Measurements from ENCODE around the gene PALB2. TPM values are rescaled to one million over a fixed set of nuclear protein-coding genes. Genes with fewer than 3 reads are reported as not detected.
A peak's percentile ranks its signal among the peaks of the same experiment; 100 is the strongest.

The PALB2 gene
- total and polyA plus RNA-seq, 2 of the 13 experiments (the other 11 are each of a cell fraction or from before 2014, with no cell fraction given) = 12.1 to 40.9 TPM

GRCh38 chr16:23554536-23554935 lies 86.6 kb downstream of the PALB2 start:
- H3K9ac ChIP-seq (ENCODE audit: insufficient read depth, low read depth, low read length) = 0 out of 2 replicates have a peak overlapping the region, but pooled peaks have one; percentile 1
- peaks cover 29% of the 10 kb centered on the region for H3K79me2 ChIP-seq (ENCODE audit: insufficient read depth, low read length)
- in situ Hi-C loops (cut with HindIII; ENCODE audit: extremely low pct_ligation_motif_present, low pct_unique_long_range_greater_than_20kb) (no loop called here), intact Hi-C loops (cut with micrococcal nuclease; ENCODE audit: unreplicated experiment) (no loop called here)
- no peaks in the 10 kb centered on the region for H3K9me3 ChIP-seq (ENCODE audit: low read length)
- DNase-seq (ENCODE audit: low spot score) (no peak), FAIRE-seq (no peak), ATAC-seq (no peak)
- H3K4me1 ChIP-seq (ENCODE audit: insufficient read depth, low read length) = peaks cover 33% of the 10 kb centered on the region
- 0 out of 2 replicates have a peak, but pooled peaks cover 4% of the 10 kb centered on the region for H4K20me1 ChIP-seq (ENCODE audit: insufficient read depth, low read length)
- BruUV-seq (replicated peaks) = no TSS peak
- WGBS (ENCODE audit: low lambda C conversion rate) = 92% methylated on average over 3 of the region's 3 CpGs
- no peak overlapping the region for H3K4me3 ChIP-seq (replicated peaks in 1 of 3; ENCODE audit: insufficient read depth in 1 of 3, low read depth in 2 of 3, low read length in 3 of 3)
- no peak overlapping the region for H3K4me2 ChIP-seq (ENCODE audit: low read depth, low read length)
- CTCF ChIA-PET (ENCODE audit: low intra/inter-chr PET ratio, low total read pairs) = no interaction called here
- H2AFZ ChIP-seq (ENCODE audit: low read length) = no peak overlapping the region
- H3K27ac ChIP-seq (ENCODE audit: extremely low read length, insufficient read depth, low read length) = no peak overlapping the region
- POLR2A ChIA-PET = interaction anchor here (1.6 to 1.8 kb wide), 2 partner anchors 15 to 18 kb away, joined by 4 to 20 read pairs; no protein-coding TSS in a partner anchor
- H3K27me3 ChIP-seq (ENCODE audit: control insufficient read depth in 1 of 2, insufficient read depth in 2 of 2, low read length in 2 of 2) = peaks cover 0 to 3% of the 10 kb centered on the region in 2 experiments; a peak in 1 of 5 replicates
- no peak for TF ChIP-seq ZFP37 (CRISPR knock-in tag; IDR thresholded peaks at IDR 0.05; ENCODE audit: borderline replicate concordance)
- TF ChIP-seq SP2 (CRISPR knock-in tag; IDR thresholded peaks at IDR 0.05) = no peak
- no peak for TF ChIP-seq NCOR1 (IDR thresholded peaks at IDR 0.05; ENCODE audit: borderline replicate concordance, low read length)
- TF ChIP-seq ZNF776 (CRISPR knock-in tag; IDR thresholded peaks at IDR 0.05) = no peak
- TF ChIP-seq SCMH1 (CRISPR knock-in tag; IDR thresholded peaks at IDR 0.05; ENCODE audit: borderline replicate concordance) = no peak
- TF ChIP-seq ZBTB2 (CRISPR knock-in tag; IDR thresholded peaks at IDR 0.05; ENCODE audit: low read depth) = no peak
- H3K36me3 ChIP-seq (replicated peaks in 1 of 2; ENCODE audit: control insufficient read depth in 1 of 2, insufficient read depth in 2 of 2, low read length in 2 of 2) = peaks cover 23 to 38% of the 10 kb centered on the region in 2 experiments

Other genes starting within 250 kb of the PALB2 start
- 12.6 and 15.4 TPM in 2 replicates for gene COG7, start 188.1 kb downstream of the PALB2 start, total RNA-seq (2016; rRNA removed; fragmentation: Illumina TruSeq; extraction: Trizol)
- gene COG7, start 188.1 kb downstream of the PALB2 start, polyA plus RNA-seq (2011; rRNA removed) = 51.0 and 54.5 TPM in 2 replicates
- 69.8 and 93.1 TPM in 2 replicates for gene GGA2, start 130.8 kb downstream of the PALB2 start, total RNA-seq (2016; rRNA removed; fragmentation: Illumina TruSeq; extraction: Trizol)
- 51.5 and 52.3 TPM in 2 replicates for gene GGA2, start 130.8 kb downstream of the PALB2 start, polyA plus RNA-seq (2011; rRNA removed)
- gene EARS2, start 84.0 kb downstream of the PALB2 start, total RNA-seq (2016; rRNA removed; fragmentation: Illumina TruSeq; extraction: Trizol) = 80.4 and 84.2 TPM in 2 replicates
- gene EARS2, start 84.0 kb downstream of the PALB2 start, polyA plus RNA-seq (2011; rRNA removed) = 49.4 and 54.7 TPM in 2 replicates
- 111 and 142 TPM in 2 replicates for gene UBFD1, start 83.6 kb downstream of the PALB2 start, total RNA-seq (2016; rRNA removed; fragmentation: Illumina TruSeq; extraction: Trizol)
- 97.6 and 100 TPM in 2 replicates for gene UBFD1, start 83.6 kb downstream of the PALB2 start, polyA plus RNA-seq (2011; rRNA removed)
- 601 and 760 TPM in 2 replicates for gene NDUFAB1, start 45.0 kb downstream of the PALB2 start, total RNA-seq (2016; rRNA removed; fragmentation: Illumina TruSeq; extraction: Trizol)
- 192 and 221 TPM in 2 replicates for gene NDUFAB1, start 45.0 kb downstream of the PALB2 start, polyA plus RNA-seq (2011; rRNA removed)
- gene DCTN5, start 156 bp upstream of the PALB2 start, total RNA-seq (2016; rRNA removed; fragmentation: Illumina TruSeq; extraction: Trizol) = 207 and 352 TPM in 2 replicates
- 104 and 105 TPM in 2 replicates for gene DCTN5, start 156 bp upstream of the PALB2 start, polyA plus RNA-seq (2011; rRNA removed)
- 76.3 and 97.4 TPM in 2 replicates for gene PLK1, start 37.6 kb upstream of the PALB2 start, total RNA-seq (2016; rRNA removed; fragmentation: Illumina TruSeq; extraction: Trizol)
- gene PLK1, start 37.6 kb upstream of the PALB2 start, polyA plus RNA-seq (2011; rRNA removed) = 50.7 and 71.5 TPM in 2 replicates
- 0.42 and 2.2 TPM in 2 replicates for gene ERN2, start 71.9 kb upstream of the PALB2 start, total RNA-seq (2016; rRNA removed; fragmentation: Illumina TruSeq; extraction: Trizol)
- gene ERN2, start 71.9 kb upstream of the PALB2 start, polyA plus RNA-seq (2011; rRNA removed) = 3.5 and 6.3 TPM in 2 replicates
- not detected in 2 replicates for gene CHP2, start 113.7 kb upstream of the PALB2 start, total RNA-seq (2016; rRNA removed; fragmentation: Illumina TruSeq; extraction: Trizol)
- gene CHP2, start 113.7 kb upstream of the PALB2 start, polyA plus RNA-seq (2011; rRNA removed) = 0.03 TPM in 1 of 2 replicates, not detected in the other
- gene PRKCB, start 194.7 kb upstream of the PALB2 start, total RNA-seq (2016; rRNA removed; fragmentation: Illumina TruSeq; extraction: Trizol) = not detected in 2 replicates
- 0.01 and 0.03 TPM in 2 replicates for gene PRKCB, start 194.7 kb upstream of the PALB2 start, polyA plus RNA-seq (2011; rRNA removed)

Measured in HepG2 (cell line).